NT2/D1 (cell line): ENCODE data around the gene RANBP17.

ENCODE experiments used
- DNase-seq: peaks from one replicate; pipeline ENCODE4 v3.0.0-alpha.2; 2011; ENCODE audit warnings: low read depth, low spot score
- H3K27me3 ChIP-seq: 2 replicates; pipeline ENCODE4 v1.6.0; 2011; ENCODE audit warnings: mild to moderate bottlenecking; ENCODE audit not compliant: insufficient read length, insufficient read depth
- H3K36me3 ChIP-seq: 2 replicates; pipeline ENCODE4 v1.6.1; 2011; ENCODE audit warnings: mild to moderate bottlenecking, low read length, mixed read lengths; ENCODE audit not compliant: insufficient read depth, insufficient read length
- H3K4me1 ChIP-seq: 2 replicates; pipeline ENCODE4 v1.5.1; 2011; ENCODE audit not compliant: insufficient read depth, insufficient read length
- H3K4me3 ChIP-seq: 2 replicates; pipeline ENCODE4 v1.5.1; 2011; ENCODE audit warnings: low read depth; ENCODE audit not compliant: insufficient read length
- H3K9ac ChIP-seq: 2 replicates; pipeline ENCODE4 v1.6.0; 2011; ENCODE audit warnings: low read depth; ENCODE audit not compliant: insufficient read length
- H3K9me3 ChIP-seq: 2 replicates; pipeline ENCODE4 v1.5.1; 2011; ENCODE audit warnings: mild to moderate bottlenecking, low read length; ENCODE audit not compliant: insufficient read depth
- SUZ12 ChIP-seq: IDR thresholded peaks from 2 replicates; pipeline ENCODE4 v1.6.1; 2011; ENCODE audit not compliant: insufficient read length, insufficient read depth; ENCODE audit errors: extremely low read depth
- YY1 ChIP-seq: IDR thresholded peaks from 2 replicates; pipeline ENCODE4 v1.6.1; 2011; ENCODE audit not compliant: insufficient read length, insufficient read depth
- ZNF274 ChIP-seq: IDR thresholded peaks from 2 replicates; pipeline ENCODE4 v1.6.1; 2011; ENCODE audit warnings: mild to moderate bottlenecking, low read depth, low read length

Gene RANBP17

DNA sequence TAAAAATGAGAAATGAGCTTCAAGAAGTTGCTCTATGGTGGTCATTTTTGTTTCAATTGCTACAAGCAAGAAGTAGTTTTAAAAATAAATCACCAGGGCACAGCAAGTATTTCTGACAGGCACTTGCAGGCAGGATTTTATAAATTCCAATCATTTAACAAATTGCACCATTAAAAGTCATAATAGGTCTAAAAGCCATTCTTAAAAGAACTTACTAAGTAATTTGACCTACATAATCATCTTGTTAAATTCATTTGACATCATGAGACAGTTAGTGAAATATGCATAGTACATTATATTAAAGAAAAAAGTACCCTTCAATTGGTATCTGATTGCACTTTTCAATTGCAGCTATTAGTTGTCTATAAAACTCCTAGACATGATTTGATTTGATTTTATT lies 478.2 kb downstream of the RANBP17 start:
- Histone ChIP-seq H3K9me3 (no peaks in the 10 kb centered on the region), H3K9ac (no peak overlapping the region), H3K27me3 (peaks cover 12% of the 10 kb centered on the region), H3K4me1 (no peaks in the 10 kb centered on the region), H3K4me3 (no peak overlapping the region), H3K36me3 (no peaks in the 10 kb centered on the region)
- TF ChIP-seq ZNF274 (no peak), SUZ12 (no peak), YY1 (no peak)
- DNase-seq = no peak

GRCh38 chr5:171340491-171340890 lies 478.7 kb downstream of the RANBP17 start:
- Histone ChIP-seq H3K27me3 (peaks cover 12% of the 10 kb centered on the region), H3K9ac (no peak overlapping the region), H3K36me3 (no peaks in the 10 kb centered on the region), H3K4me3 (no peak overlapping the region), H3K4me1 (no peaks in the 10 kb centered on the region), H3K9me3 (no peaks in the 10 kb centered on the region)
- DNase-seq = no peak
- TF ChIP-seq SUZ12 (no peak), ZNF274 (no peak), YY1 (no peak)

GRCh38 chr5:171342362-171343111 lies 480.7 kb downstream of the RANBP17 start:
- no peaks in the 10 kb centered on the region for H3K9me3 ChIP-seq
- DNase-seq = peak; percentile 52
- no peak overlapping the region for H3K9ac ChIP-seq
- no peaks in the 10 kb centered on the region for H3K4me1 ChIP-seq
- TF ChIP-seq SUZ12 (no peak), ZNF274 (no peak), YY1 (no peak)
- no peaks in the 10 kb centered on the region for H3K27me3 ChIP-seq
- no peaks in the 10 kb centered on the region for H3K36me3 ChIP-seq
- H3K4me3 ChIP-seq = no peak overlapping the region

GRCh38 chr5:171344936-171345608 lies 483.3 kb downstream of the RANBP17 start:
- Histone ChIP-seq H3K4me3 (no peak overlapping the region), H3K4me1 (no peaks in the 10 kb centered on the region), H3K9ac (no peak overlapping the region), H3K36me3 (no peaks in the 10 kb centered on the region), H3K27me3 (no peaks in the 10 kb centered on the region), H3K9me3 (no peaks in the 10 kb centered on the region)
- TF ChIP-seq YY1 (no peak), SUZ12 (no peak), ZNF274 (no peak)
- DNase-seq = no peak
